ENCODE data around the gene ATPAF1.

Gene ATPAF1

GRCh38 chr1:46582972-46583371, 85.2 kb downstream of the ATPAF1 start:
- no peak for TF ChIP-seq CTCF (IDR thresholded peaks at IDR 0.05)

All from LNCAP (cell line).